ENCODE measurements around the gene CDH11.

The CDH11 gene

DNA sequence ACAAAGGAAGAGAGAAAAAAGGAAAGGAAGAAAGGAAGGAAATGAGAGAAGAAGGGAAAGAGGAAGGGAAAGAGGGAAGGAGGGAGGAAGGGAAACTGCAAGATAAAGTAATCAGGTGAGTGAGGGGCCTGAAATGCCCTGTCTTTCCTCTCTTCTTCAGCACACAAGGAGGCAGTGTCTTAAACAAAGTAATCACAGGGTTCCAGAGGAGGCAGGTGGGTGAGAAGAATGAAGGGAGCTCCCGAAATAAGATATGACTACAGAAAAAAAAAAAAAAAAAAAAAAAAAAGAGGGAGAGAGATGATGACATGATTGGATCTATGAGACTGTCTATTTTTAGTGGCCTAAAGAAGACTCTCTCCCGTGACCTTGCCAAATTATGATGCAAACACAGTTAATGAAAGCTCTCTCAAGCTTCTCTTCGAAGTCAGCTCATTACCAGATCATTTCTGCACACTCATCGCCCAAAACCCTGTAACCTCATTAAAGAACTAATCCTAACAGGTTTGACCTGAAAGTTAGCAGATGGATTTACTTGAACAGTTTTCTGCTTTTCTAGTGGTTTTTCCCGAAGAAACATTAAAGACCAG is 53.6 kb downstream of the CDH11 start:
- H3K9me3 ChIP-seq (replicated peaks; ENCODE audit: low read length) = no peaks in the 10 kb centered on the region
- no peaks in the 10 kb centered on the region for H3K36me3 ChIP-seq (ENCODE audit: insufficient read depth, low read length)
- peaks cover 46% of the 10 kb centered on the region for H3K4me1 ChIP-seq (ENCODE audit: control insufficient read depth, insufficient read depth, low read length)
- H3K4me3 ChIP-seq (ENCODE audit: low read length) = no peak overlapping the region
- peak overlapping the region; percentile 29 for H3K4me2 ChIP-seq (ENCODE audit: low read length)
- no peaks in the 10 kb centered on the region for H3K27me3 ChIP-seq (ENCODE audit: control insufficient read depth, insufficient read depth, low read length)
- H3K9ac ChIP-seq (ENCODE audit: low read depth, low read length) = peak overlapping the region; percentile 70

DNA sequence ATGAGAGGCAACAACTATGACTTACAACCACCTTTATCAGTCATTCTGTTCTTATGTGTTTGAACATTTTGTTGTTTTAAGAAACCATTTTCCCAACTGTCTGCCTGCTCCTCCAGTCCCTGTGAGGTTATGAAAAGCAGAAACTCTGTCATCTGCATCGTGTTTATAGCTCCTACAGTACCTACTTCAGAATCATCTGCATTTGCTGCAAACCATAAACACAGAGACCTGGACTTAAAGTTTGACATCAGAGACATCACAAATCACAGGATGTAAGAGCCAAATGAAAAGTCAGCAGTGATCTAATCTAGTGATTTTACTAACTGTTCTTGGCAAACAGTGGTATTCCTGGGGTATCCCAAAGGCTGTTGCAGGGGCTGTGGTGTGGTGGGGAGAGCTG is 55.2 kb downstream of the CDH11 start:
- Histone ChIP-seq H3K9me3 (replicated peaks; ENCODE audit: low read length) (no peaks in the 10 kb centered on the region), H3K36me3 (ENCODE audit: insufficient read depth, low read length) (no peaks in the 10 kb centered on the region), H3K4me2 (ENCODE audit: low read length) (no peak overlapping the region), H3K27me3 (ENCODE audit: control insufficient read depth, insufficient read depth, low read length) (no peaks in the 10 kb centered on the region), H3K9ac (ENCODE audit: low read depth, low read length) (no peak overlapping the region), H3K4me1 (ENCODE audit: control insufficient read depth, insufficient read depth, low read length) (peaks cover 49% of the 10 kb centered on the region), H3K4me3 (ENCODE audit: low read length) (no peak overlapping the region)

DNA sequence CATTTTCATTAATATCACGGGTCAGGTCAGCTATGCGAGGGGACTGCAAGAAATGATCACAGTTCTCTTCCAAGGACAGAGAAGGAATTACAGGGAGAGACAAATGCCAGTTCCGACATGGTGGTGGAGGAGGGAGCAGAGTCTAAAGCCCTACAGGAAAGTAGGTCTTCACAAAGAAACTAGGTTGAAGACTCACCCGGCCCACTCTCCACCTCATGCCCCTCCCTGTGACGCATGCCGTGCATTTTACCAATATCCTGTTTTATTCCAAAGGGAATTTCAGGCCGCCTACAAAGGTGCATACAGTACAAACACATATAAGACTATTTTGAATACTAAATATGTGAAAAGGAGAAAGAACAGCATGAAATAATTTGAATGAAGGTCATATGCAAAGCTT is 56.8 kb downstream of the CDH11 start:
- Histone ChIP-seq H3K4me1 (ENCODE audit: control insufficient read depth, insufficient read depth, low read length) (peaks cover 37% of the 10 kb centered on the region), H3K9ac (ENCODE audit: low read depth, low read length) (no peak overlapping the region), H3K4me2 (ENCODE audit: low read length) (no peak overlapping the region), H3K4me3 (ENCODE audit: low read length) (no peak overlapping the region), H3K9me3 (replicated peaks; ENCODE audit: low read length) (no peaks in the 10 kb centered on the region), H3K27me3 (ENCODE audit: control insufficient read depth, insufficient read depth, low read length) (no peaks in the 10 kb centered on the region), H3K36me3 (ENCODE audit: insufficient read depth, low read length) (no peaks in the 10 kb centered on the region)

DNA sequence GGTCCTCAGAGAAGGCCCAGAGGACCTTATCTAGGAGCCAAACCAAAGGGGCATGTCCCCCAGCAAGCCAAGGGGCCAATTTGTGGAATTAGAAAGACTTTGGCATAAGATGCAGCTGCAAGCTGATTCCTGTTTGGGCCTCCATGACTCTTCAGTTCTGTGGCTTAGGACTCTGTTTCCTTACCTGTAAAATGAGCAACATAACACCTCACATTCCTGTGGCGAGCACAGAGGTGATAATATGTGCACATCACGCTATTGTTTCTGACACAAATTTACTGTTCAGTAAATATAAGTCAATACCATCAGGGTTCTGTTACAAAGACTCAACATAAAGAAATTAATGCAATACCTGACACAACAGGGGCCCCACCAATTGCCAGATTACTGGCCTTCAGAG is 57.7 kb downstream of the CDH11 start:
- no peaks in the 10 kb centered on the region for H3K27me3 ChIP-seq (ENCODE audit: control insufficient read depth, insufficient read depth, low read length)
- H3K9me3 ChIP-seq (replicated peaks; ENCODE audit: low read length) = no peaks in the 10 kb centered on the region
- no peak overlapping the region for H3K4me2 ChIP-seq (ENCODE audit: low read length)

DNA sequence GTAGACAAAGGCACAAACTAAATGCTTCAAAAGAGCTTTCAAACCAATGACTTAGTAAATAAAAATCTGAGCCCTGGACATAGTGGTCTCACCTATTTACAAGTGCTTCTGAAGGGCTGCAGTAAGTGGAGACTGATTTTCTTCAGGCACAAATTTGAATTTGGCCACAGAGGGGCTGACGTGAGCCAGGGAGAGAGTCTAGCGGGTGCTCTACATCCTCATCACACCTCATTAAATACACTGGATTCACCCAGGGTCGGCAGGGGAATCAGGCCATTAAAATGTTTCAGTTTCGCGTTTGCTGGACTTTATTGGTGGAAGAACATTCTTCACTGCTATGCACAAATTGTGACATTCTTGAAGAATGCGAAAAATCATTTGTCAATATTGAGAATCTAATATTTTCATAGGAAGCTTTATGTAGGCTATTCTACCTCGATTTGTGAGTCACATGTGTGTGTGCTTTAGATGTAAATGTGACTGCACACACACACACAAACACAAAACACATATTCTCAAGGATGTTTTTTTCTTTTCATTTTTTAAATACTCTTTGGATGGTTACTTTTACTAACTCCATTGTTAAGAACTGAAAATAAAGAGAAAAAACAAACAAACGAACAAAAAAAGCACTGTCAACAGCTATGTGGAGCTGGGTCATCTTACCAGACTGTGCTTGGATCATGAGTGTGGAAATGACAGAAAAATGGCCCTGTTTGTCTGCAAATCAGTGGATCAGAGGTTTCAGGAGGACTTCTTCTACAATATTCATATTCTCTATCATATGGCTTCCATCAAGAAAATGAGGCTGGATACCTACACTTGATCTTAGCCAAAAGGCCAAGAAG is 58.9 kb downstream of the CDH11 start:
- peaks cover 21% of the 10 kb centered on the region for H3K4me1 ChIP-seq (ENCODE audit: control insufficient read depth, insufficient read depth, low read length)

More for the DNA sequence above, 57.7 kb downstream of the CDH11 start:
- Histone ChIP-seq H3K4me1 (ENCODE audit: control insufficient read depth, insufficient read depth, low read length) (peaks cover 32% of the 10 kb centered on the region), H3K4me3 (ENCODE audit: low read length) (no peak overlapping the region), H3K36me3 (ENCODE audit: insufficient read depth, low read length) (no peaks in the 10 kb centered on the region), H3K9ac (ENCODE audit: low read depth, low read length) (no peak overlapping the region)

DNA sequence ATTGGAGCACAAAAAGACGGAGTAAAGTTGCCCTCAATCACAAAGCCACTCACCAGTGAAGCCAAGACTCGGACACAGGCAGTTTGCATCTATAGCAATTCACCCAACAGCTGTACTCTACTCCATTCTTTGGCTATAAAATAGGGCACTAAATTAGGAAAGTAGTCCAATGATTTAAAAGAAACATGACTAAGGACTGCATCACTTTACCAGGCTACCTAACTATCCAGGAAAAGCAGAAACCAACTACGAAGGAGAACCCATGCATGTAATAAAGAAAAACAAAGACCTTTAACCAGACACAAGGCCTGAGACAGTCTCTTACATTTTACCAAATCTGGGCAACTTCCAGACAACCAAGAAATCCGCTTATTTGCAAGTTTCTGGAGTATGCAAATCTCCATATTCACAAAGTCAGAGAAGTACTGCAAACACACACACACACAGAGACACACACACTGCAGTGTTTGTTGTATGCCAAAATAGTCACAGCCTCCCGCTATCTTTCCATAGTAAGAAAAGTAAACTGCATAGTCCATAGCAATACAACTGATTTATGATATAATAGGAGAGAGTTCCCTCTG is 59.8 kb downstream of the CDH11 start:
- Histone ChIP-seq H3K4me3 (ENCODE audit: low read length) (no peak overlapping the region), H3K9ac (ENCODE audit: low read depth, low read length) (no peak overlapping the region), H3K9me3 (replicated peaks; ENCODE audit: low read length) (no peaks in the 10 kb centered on the region), H3K4me2 (ENCODE audit: low read length) (peak overlapping the region; percentile 10), H3K36me3 (ENCODE audit: insufficient read depth, low read length) (no peaks in the 10 kb centered on the region), H3K4me1 (ENCODE audit: control insufficient read depth, insufficient read depth, low read length) (peaks cover 20% of the 10 kb centered on the region), H3K27me3 (ENCODE audit: control insufficient read depth, insufficient read depth, low read length) (no peaks in the 10 kb centered on the region)

More for the DNA sequence above, 58.9 kb downstream of the CDH11 start:
- Histone ChIP-seq H3K4me3 (ENCODE audit: low read length) (no peak overlapping the region), H3K4me2 (ENCODE audit: low read length) (no peak overlapping the region), H3K9ac (ENCODE audit: low read depth, low read length) (no peak overlapping the region), H3K36me3 (ENCODE audit: insufficient read depth, low read length) (no peaks in the 10 kb centered on the region), H3K9me3 (replicated peaks; ENCODE audit: low read length) (no peaks in the 10 kb centered on the region), H3K27me3 (ENCODE audit: control insufficient read depth, insufficient read depth, low read length) (no peaks in the 10 kb centered on the region)

DNA sequence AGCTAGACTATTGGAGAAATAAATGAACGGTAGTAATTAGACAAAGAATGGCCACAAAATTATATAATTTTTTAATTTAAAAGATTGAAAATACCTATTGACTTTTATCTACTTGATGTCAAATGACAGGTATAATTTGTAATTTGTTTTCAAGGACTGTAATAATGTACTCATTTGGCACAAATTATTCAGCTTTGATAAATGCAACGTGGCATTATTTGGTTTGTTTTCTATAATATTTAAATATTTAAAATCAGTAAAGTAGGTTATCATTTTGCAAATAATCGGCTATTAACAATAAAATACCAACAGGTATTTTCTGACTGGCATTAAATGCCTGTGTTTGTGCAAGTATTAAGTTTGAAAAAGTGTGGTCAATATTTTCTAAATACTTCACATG is 60.6 kb downstream of the CDH11 start:
- no peaks in the 10 kb centered on the region for H3K27me3 ChIP-seq (ENCODE audit: control insufficient read depth, insufficient read depth, low read length)
- no peak overlapping the region for H3K4me2 ChIP-seq (ENCODE audit: low read length)
- H3K9me3 ChIP-seq (replicated peaks; ENCODE audit: low read length) = no peaks in the 10 kb centered on the region
- no peaks in the 10 kb centered on the region for H3K36me3 ChIP-seq (ENCODE audit: insufficient read depth, low read length)
- H3K4me1 ChIP-seq (ENCODE audit: control insufficient read depth, insufficient read depth, low read length) = peaks cover 20% of the 10 kb centered on the region
- no peak overlapping the region for H3K4me3 ChIP-seq (ENCODE audit: low read length)
- no peak overlapping the region for H3K9ac ChIP-seq (ENCODE audit: low read depth, low read length)

DNA sequence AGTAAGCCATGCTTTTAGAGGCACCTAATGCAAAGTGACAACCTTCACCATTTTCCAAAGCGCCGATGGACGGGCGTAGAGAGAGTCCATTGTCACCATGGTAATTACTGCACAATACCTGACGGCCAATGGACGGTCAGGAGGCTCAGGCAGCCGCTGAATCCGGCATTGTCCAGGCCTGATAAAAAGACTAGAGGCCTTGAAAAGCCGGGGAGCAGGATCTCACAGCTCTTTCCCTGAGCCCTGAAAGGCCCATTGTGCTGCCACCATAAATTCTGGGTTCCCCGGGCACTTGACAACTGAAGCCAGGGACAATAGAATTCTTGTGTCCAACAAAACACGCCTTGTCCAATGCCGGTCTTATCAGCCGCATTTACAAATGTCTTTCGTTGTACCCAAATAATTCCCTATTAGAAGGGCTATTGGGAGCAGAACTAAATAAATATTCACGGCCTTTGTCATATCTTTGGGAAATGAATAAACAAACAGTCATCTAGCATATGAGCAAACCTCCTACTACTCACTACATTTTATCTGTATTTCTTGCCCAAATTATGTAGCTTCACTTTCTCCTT is 62.4 kb downstream of the CDH11 start:
- H3K9ac ChIP-seq (ENCODE audit: low read depth, low read length) = no peak overlapping the region
- no peak overlapping the region for H3K4me2 ChIP-seq (ENCODE audit: low read length)
- H3K4me3 ChIP-seq (ENCODE audit: low read length) = no peak overlapping the region
- no peaks in the 10 kb centered on the region for H3K9me3 ChIP-seq (replicated peaks; ENCODE audit: low read length)
- no peaks in the 10 kb centered on the region for H3K36me3 ChIP-seq (ENCODE audit: insufficient read depth, low read length)
- H3K4me1 ChIP-seq (ENCODE audit: control insufficient read depth, insufficient read depth, low read length) = peaks cover 20% of the 10 kb centered on the region
- no peaks in the 10 kb centered on the region for H3K27me3 ChIP-seq (ENCODE audit: control insufficient read depth, insufficient read depth, low read length)

DNA sequence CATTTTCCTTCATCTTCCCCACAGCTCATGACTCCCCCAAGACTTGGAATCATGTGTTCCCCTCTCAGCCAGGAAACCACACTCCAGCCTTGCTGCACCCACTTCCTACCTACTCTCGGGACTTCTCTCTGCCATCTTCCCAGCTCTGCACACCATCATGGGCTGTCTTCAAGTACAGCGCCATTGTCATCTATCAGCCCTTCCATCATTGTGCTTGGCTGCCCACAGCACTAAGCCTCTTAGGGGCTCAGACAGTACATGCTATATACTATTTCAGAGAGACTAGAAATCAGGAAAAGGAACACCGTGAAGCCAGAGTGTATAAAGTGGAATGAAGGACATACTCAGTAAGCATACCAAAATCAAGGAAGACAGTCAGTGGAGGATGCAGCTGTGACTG is 64.7 kb downstream of the CDH11 start:
- Histone ChIP-seq H3K36me3 (ENCODE audit: insufficient read depth, low read length) (peaks cover 16% of the 10 kb centered on the region), H3K4me2 (ENCODE audit: low read length) (no peak overlapping the region), H3K4me3 (ENCODE audit: low read length) (no peak overlapping the region)

DNA sequence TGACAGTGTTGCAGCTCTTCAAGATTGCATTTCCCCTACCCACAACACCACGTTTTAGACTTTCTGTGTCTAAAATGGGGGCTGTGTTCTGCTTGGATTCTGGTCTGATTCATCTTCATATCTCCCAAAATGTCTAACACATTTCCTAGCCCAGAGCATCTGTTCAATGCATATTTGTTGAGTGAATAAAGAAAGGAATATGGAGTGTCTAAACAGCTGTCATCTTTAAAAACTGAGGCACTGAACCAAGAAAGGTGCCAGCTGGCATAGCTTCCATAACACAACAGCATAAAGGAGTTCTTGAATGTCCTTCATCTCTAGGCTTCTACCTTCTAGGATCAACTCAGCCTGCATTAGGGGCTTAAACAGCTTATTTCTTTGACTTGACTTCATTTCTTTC is 67.4 kb downstream of the CDH11 start:
- Histone ChIP-seq H3K36me3 (ENCODE audit: insufficient read depth, low read length) (peaks cover 20% of the 10 kb centered on the region), H3K9me3 (replicated peaks; ENCODE audit: low read length) (no peaks in the 10 kb centered on the region), H3K4me1 (ENCODE audit: control insufficient read depth, insufficient read depth, low read length) (no peaks in the 10 kb centered on the region), H3K9ac (ENCODE audit: low read depth, low read length) (no peak overlapping the region), H3K4me2 (ENCODE audit: low read length) (no peak overlapping the region), H3K4me3 (ENCODE audit: low read length) (no peak overlapping the region), H3K27me3 (ENCODE audit: control insufficient read depth, insufficient read depth, low read length) (no peaks in the 10 kb centered on the region)

More for the DNA sequence above, 64.7 kb downstream of the CDH11 start:
- no peak overlapping the region for H3K9ac ChIP-seq (ENCODE audit: low read depth, low read length)
- H3K9me3 ChIP-seq (replicated peaks; ENCODE audit: low read length) = no peaks in the 10 kb centered on the region
- no peaks in the 10 kb centered on the region for H3K27me3 ChIP-seq (ENCODE audit: control insufficient read depth, insufficient read depth, low read length)
- peaks cover 12% of the 10 kb centered on the region for H3K4me1 ChIP-seq (ENCODE audit: control insufficient read depth, insufficient read depth, low read length)

DNA sequence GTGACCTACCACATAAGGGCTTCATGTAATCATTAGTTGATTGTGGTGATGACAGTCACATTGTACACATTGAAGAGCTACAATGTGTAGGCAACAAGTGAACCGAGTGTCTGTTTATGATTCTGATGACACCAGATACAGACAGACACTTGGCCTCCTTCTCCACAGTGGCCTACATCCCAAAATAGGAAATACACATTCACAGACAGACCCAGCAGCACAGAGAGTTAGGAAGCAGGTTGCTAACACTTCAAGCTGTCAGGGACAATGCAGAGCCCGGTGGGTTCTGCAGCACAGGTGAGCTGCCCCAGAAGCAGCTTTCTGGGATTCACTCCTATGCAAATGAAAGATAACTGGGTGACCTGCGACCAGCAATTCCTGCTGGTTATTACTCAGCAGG is 72.2 kb downstream of the CDH11 start:
- Histone ChIP-seq H3K27me3 (ENCODE audit: control insufficient read depth, insufficient read depth, low read length) (no peaks in the 10 kb centered on the region), H3K9ac (ENCODE audit: low read depth, low read length) (no peak overlapping the region), H3K9me3 (replicated peaks; ENCODE audit: low read length) (no peaks in the 10 kb centered on the region), H3K4me1 (ENCODE audit: control insufficient read depth, insufficient read depth, low read length) (peaks cover 3% of the 10 kb centered on the region), H3K4me2 (ENCODE audit: low read length) (no peak overlapping the region), H3K4me3 (ENCODE audit: low read length) (no peak overlapping the region), H3K36me3 (ENCODE audit: insufficient read depth, low read length) (peaks cover 20% of the 10 kb centered on the region)

Measured in skeletal muscle satellite cell (primary cell).